Common myeloid progenitor, CD34-positive (primary cell): ENCODE results near the gene ARPC1A.
"Not testable (repeated sequence)": the region's sequence is repeated elsewhere in the genome, so short reads cannot be mapped to it uniquely, and the experiment has no call there.

Experiments used
- CTCF ChIA-PET: fragments of 350-600 bp; sonication (Branson Sonifier 250); formaldehyde crosslinking; loops from one replicate; lab custom pipeline; 2021; ENCODE audit warnings: antibody characterized with exemption; lab: Charles Lee
- POLR2A ChIA-PET: fragments of 350-600 bp; sonication (Branson Sonifier 250); formaldehyde crosslinking; loops from one replicate; lab custom pipeline; 2021; ENCODE audit warnings: antibody characterized with exemption; lab: Charles Lee
- DNase-seq, 3 donors: peaks; one replicate each; pipeline versions ENCODE4 v3.0.0 to v3.0.0-alpha.2; 2013
- H3K27ac ChIP-seq, 2 experiments: 1 replicate in 1 of 2; 2 replicates in 1 of 2; pipeline ENCODE4 v1.7.0; 2013; ENCODE audit warnings: inconsistent platforms in 2 of 2, low read length in 2 of 2, mild to moderate bottlenecking in 2 of 2, low read depth in 1 of 2, moderate library complexity in 1 of 2; ENCODE audit not compliant: severe bottlenecking in 2 of 2, insufficient read depth in 1 of 2, poor library complexity in 1 of 2
- H3K27me3 ChIP-seq, 5 experiments: replicated peaks in 2 of 5; 1 replicate in 3 of 5; 2 replicates in 2 of 5; pipeline versions ENCODE4 v1.6.1 to v1.7.0; 2013; ENCODE audit warnings: low read length in 4 of 5, mild to moderate bottlenecking in 2 of 5, moderate library complexity in 2 of 5, inconsistent platforms in 1 of 5; ENCODE audit not compliant: insufficient read depth in 5 of 5, control insufficient read depth in 4 of 5
- H3K36me3 ChIP-seq, 4 experiments: 1 replicate in 2 of 4; 2 replicates in 2 of 4; pipeline versions ENCODE4 v1.6.1 to v1.7.0; 2013; ENCODE audit warnings: low read length in 3 of 4, control low read depth in 1 of 4, mild to moderate bottlenecking in 1 of 4; ENCODE audit not compliant: control insufficient read depth in 4 of 4, insufficient read depth in 4 of 4
- H3K4me1 ChIP-seq, 4 experiments: 1 replicate in 3 of 4; 2 replicates in 1 of 4; pipeline versions ENCODE4 v1.6.1 to v1.7.1; 2013; ENCODE audit warnings: low read length in 3 of 4, mild to moderate bottlenecking in 3 of 4, control low read depth in 1 of 4, inconsistent platforms in 1 of 4, moderate library complexity in 1 of 4; ENCODE audit not compliant: control insufficient read depth in 4 of 4, insufficient read depth in 4 of 4; ENCODE audit errors: control extremely low read depth in 1 of 4
- H3K4me3 ChIP-seq, 7 experiments: 1 replicate in 4 of 7; 2 replicates in 3 of 7; pipeline versions ENCODE4 v1.5.1 to v1.7.0; 2013; ENCODE audit warnings: mild to moderate bottlenecking in 7 of 7, low read length in 6 of 7, moderate library complexity in 6 of 7, inconsistent platforms in 2 of 7, low read depth in 2 of 7, control low read depth in 1 of 7; ENCODE audit not compliant: insufficient read depth in 4 of 7, control insufficient read depth in 1 of 7; ENCODE audit errors: extremely low read depth in 1 of 7
- H3K9me3 ChIP-seq, 5 experiments: 1 replicate in 4 of 5; 2 replicates in 1 of 5; pipeline versions ENCODE4 v1.6.1 to v1.7.1; 2013; ENCODE audit warnings: low read length in 4 of 5, mild to moderate bottlenecking in 2 of 5, inconsistent platforms in 1 of 5, low read depth in 1 of 5, moderate library complexity in 1 of 5; ENCODE audit not compliant: control insufficient read depth in 4 of 5, insufficient read depth in 2 of 5; ENCODE audit errors: control extremely low read depth in 1 of 5
- WGBS: methylation state at CpG from one replicate; pipeline ENCODE4 v1.1.5; 2013; ENCODE audit not compliant: insufficient coverage; 5-methylcytosine and 5-hydroxymethylcytosine counted together

ARPC1A gene

DNA sequence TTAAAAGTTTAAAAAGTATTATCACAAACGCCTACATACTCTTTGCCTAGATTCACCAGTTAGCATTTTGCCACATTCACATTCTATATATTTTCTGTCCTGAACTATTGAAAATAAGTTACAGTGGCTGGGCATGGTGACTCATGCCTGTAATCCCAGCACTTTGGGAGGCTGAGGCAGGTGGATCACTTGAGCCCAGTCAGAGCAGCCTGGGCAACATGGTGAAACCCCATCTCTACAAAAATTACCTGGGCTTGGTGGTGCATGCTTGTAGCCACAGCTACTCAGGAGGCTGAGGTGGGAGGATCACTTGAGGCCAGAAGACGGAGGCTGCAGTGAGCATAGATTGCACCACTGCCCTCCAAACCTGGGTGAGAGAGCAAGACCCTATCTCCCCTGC, 5.3 kb downstream of the ARPC1A start:
- DNase-seq, result no peak
- Histone ChIP-seq H3K27ac (peak overlapping the region in 1 of 2 experiments; percentile 58), H3K4me1 (peaks cover 7 to 37% (median 24%) of the 10 kb centered on the region in 4 experiments), H3K36me3 (peaks cover 4 to 24% (median 14%) of the 10 kb centered on the region in 4 experiments), H3K27me3 (no peaks in the 10 kb centered on the region), H3K9me3 (no peaks in the 10 kb centered on the region), H3K4me3 (no peak overlapping the region)
- no CpG with 5 or more reads among the region's 2 CpGs for WGBS
- ChIA-PET POLR2A (interaction anchor here (0.6 kb wide), 1 partner anchor 174 kb away, joined by 4 read pairs; no protein-coding TSS in a partner anchor), CTCF (no interaction called here)

DNA sequence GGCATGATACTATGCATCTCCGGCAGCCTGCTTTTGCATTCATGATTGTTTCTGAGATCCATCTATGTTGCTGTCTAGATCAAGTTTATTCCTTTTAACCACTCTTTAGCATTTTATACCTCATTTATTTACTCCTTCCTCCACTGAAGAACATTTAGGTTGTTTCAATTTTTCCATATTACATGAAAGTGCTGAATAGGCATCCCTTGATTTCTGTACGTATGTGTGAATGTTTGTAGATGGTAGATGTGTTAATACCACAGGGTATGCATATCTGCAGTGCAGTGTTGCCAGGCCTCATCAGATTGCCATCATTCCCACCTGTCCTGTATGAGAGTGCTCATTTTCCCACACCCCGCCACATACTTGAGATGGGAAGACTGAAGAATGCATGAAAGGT, 13.9 kb downstream of the ARPC1A start:
- no peak overlapping the region for H3K27ac ChIP-seq
- POLR2A ChIA-PET, result interaction anchor here (0.7 kb wide), 1 partner anchor 35 kb away, joined by 4 read pairs; the partner anchor contains the start of gene ARPC1B
- CTCF ChIA-PET, result interaction anchor here (1.4 kb wide), 1 partner anchor 9 kb away, joined by 3 read pairs; no protein-coding TSS in a partner anchor
- no peaks in the 10 kb centered on the region for H3K9me3 ChIP-seq
- H3K27me3 ChIP-seq, result no peaks in the 10 kb centered on the region
- WGBS, result 100% methylated on average over 1 of the region's 3 CpGs
- no peak for DNase-seq
- H3K4me3 ChIP-seq, result no peak overlapping the region
- H3K36me3 ChIP-seq, result peaks cover 14 to 66% (median 45%) of the 10 kb centered on the region in 4 experiments
- no peaks in the 10 kb centered on the region for H3K4me1 ChIP-seq

DNA sequence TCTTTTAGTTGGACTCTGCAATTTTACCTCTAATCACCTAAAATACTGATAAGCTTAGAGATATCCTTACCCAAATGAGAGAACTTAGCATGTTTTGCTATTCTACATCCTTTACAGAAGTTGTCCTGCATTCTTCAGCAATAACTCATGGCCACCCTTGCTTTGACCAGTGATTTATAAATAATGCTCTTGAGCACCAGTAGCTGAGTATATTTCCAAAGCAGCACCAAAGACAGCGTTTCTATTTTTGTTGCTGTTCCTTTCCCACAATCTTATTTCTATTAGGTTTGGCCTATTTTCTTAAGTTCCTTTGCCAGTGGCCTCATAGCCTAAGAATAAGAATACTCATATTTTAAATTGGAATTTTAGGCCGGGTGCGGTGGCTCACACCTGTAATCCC, 15.0 kb downstream of the ARPC1A start:
- Histone ChIP-seq H3K4me1 (no peaks in the 10 kb centered on the region), H3K27me3 (no peaks in the 10 kb centered on the region), H3K27ac (no peak overlapping the region), H3K4me3 (no peak overlapping the region), H3K9me3 (no peaks in the 10 kb centered on the region), H3K36me3 (peaks cover 14 to 72% (median 43%) of the 10 kb centered on the region in 4 experiments)
- CTCF ChIA-PET, result interaction anchor here (0.7 kb wide), 1 partner anchor 77 kb away, joined by 3 read pairs; no protein-coding TSS in a partner anchor
- WGBS, result no CpG with 5 or more reads among the region's 3 CpGs
- DNase-seq, result no peak
- POLR2A ChIA-PET, result no interaction called here

DNA sequence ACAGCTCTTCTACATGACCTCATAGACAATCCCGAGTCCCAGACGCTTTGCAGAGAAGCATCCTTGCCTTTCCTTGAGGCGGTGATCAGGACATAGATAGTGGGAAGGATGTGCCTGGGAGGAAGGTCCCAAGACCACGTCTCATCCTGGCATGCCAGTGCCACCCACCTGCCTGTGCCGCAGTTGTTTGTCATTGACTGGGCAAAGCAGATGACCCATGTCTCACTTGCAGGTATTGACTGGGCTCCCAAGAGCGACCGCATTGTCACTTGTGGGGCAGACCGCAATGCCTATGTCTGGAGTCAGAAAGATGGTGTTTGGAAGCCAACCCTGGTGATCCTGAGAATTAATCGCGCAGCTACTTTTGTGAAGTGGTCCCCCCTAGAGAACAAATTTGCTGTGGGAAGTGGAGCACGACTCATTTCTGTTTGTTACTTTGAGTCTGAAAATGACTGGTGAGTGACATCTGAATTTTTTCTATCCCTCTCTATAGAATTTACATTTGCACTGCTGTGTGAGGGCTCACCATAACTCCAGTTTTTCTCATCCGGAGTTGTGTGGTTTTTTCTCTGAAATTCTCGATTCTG, 18.5 kb downstream of the ARPC1A start:
- POLR2A ChIA-PET, result no interaction called here
- DNase-seq, result no peak
- H3K4me3 ChIP-seq, result no peak overlapping the region
- 95% methylated on average over 8 of the region's 13 CpGs for WGBS
- H3K27ac ChIP-seq, result peak overlapping the region in 1 of 2 experiments; percentile 11
- H3K27me3 ChIP-seq, result no peaks in the 10 kb centered on the region
- CTCF ChIA-PET, result interaction anchor here (1.0 kb wide), 1 partner anchor 16 kb away, joined by 4 read pairs; no protein-coding TSS in a partner anchor
- H3K36me3 ChIP-seq, result peaks cover 17 to 73% (median 41%) of the 10 kb centered on the region in 4 experiments
- no peaks in the 10 kb centered on the region for H3K4me1 ChIP-seq
- H3K9me3 ChIP-seq, result no peaks in the 10 kb centered on the region

DNA sequence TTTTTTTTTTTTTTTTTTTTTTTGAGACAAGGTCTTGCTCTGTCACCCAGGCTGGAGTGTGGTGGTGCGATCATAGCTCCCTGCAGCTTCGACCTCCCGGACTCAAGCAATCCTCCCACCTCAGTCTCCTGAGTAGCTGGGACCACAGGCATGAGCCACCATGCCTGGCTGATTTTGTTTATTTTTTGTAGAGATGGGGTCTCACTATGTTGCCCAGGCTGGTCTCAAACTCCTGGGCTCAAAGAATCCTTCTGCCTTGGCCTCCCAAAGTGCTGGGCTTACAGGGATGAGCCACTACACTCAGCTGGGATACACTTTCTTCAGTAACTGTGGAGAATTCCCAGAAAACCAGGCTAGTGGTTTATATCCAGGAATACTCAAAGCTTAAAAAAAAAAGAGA, 24.9 kb downstream of the ARPC1A start:
- CTCF ChIA-PET, result interaction anchor here (1.5 to 1.6 kb wide), 2 partner anchors 11 to 15 kb away, joined by 4 to 8 read pairs; no protein-coding TSS in a partner anchor
- H3K9me3 ChIP-seq, H3K4me3 ChIP-seq, DNase-seq, H3K27ac ChIP-seq, H3K4me1 ChIP-seq, POLR2A ChIA-PET, H3K27me3 ChIP-seq: not testable (repeated sequence)
- no CpG with 5 or more reads among the region's 3 CpGs for WGBS
- peaks cover 12 to 76% (median 50%) of the 10 kb centered on the region in 4 experiments for H3K36me3 ChIP-seq

DNA sequence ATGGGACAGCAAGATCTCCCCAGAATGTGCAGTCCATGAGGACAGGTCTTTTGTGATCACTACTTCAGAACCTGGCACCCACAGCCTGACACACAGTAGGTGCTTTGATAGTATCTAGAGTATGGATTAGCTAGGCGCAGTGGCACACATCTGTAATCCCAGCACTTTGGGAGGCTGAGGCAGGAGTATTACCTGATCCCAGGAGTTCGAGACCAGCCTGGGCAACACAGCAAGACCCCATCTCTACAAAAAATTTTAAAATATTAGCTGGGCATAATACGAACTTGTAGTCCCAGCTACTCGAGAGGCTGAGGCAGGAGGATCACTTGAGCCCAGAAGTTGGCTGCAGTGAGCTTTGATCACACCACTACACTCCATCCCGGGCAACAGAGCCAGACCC, 26.5 kb downstream of the ARPC1A start:
- no peak for DNase-seq
- Histone ChIP-seq H3K27ac (no peak overlapping the region), H3K27me3 (no peaks in the 10 kb centered on the region), H3K9me3 (no peaks in the 10 kb centered on the region), H3K4me1 (no peaks in the 10 kb centered on the region), H3K4me3 (no peak overlapping the region), H3K36me3 (peaks cover 14 to 78% (median 55%) of the 10 kb centered on the region in 4 experiments)
- CTCF ChIA-PET, result interaction anchor here (1.0 to 1.1 kb wide), 2 partner anchors 12 to 15 kb away, joined by 3 to 4 read pairs; no protein-coding TSS in a partner anchor
- POLR2A ChIA-PET, result no interaction called here
- no CpG with 5 or more reads among the region's 5 CpGs for WGBS

DNA sequence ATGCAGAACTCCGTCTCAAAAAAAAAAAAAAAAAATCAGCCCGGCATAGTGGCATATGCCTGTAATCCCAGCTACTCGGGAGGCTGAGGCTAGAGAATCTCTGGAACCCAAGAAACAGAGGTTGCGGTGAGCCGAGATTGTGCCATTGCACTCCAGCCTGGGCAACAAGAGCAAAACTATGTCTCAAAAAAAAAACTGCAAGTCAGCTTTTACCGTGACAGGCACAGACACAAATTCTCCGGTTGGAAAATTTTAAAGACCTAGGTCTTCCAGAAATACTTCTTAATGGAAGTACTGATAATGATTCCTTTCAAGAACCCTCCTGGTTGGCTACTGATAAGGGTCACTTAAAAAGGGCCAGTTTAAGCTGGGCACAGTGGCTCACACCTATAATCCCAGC, 29.4 kb downstream of the ARPC1A start:
- Histone ChIP-seq H3K27me3 (no peaks in the 10 kb centered on the region), H3K4me1 (no peaks in the 10 kb centered on the region), H3K4me3 (no peak overlapping the region), H3K27ac (no peak overlapping the region), H3K9me3 (no peaks in the 10 kb centered on the region), H3K36me3 (peaks cover 22 to 78% (median 56%) of the 10 kb centered on the region in 4 experiments)
- ChIA-PET CTCF (no interaction called here), POLR2A (interaction anchor here (0.6 kb wide), 1 partner anchor 26 kb away, joined by 3 read pairs; no protein-coding TSS in a partner anchor)
- no peak for DNase-seq
- 99% methylated on average over 6 of the region's 7 CpGs for WGBS
